A549 (cell line): Measurements from ENCODE around the gene SORCS3. TPM values are rescaled to one million over a fixed set of nuclear protein-coding genes. Genes with fewer than 3 reads are reported as not detected.

Experiments
- ATAC-seq, 2 experiments: fragments of 200-7000 bp in 1 of 2; fragments of >200 bp in 1 of 2; cut with Nextera tagmentation in 1 of 2; cut with Tn5 transposase in 1 of 2; 3 replicates each; pipeline versions ENCODE4 v1.8.0 to v1.9.1; 2018 to 2020; ENCODE audit warnings: mild to moderate bottlenecking in 1 of 2, moderate library complexity in 1 of 2
- CTCF ChIA-PET: fragments of 300-600 bp; sonication (Branson Sonifier 250); formaldehyde crosslinking; extraction: SDS; loops from one replicate; lab custom pipeline; 2021; ENCODE audit warnings: antibody characterized with exemption, inconsistent platforms; lab: Yijun Ruan, JAX
- POLR2A ChIA-PET: fragments of 350-600 bp; formaldehyde crosslinking; extraction: SDS; loops from one replicate; lab custom pipeline; 2021; ENCODE audit warnings: antibody characterized with exemption, inconsistent platforms; lab: Yijun Ruan, JAX
- DNase-seq, 2 experiments: peaks; one replicate each; pipeline versions ENCODE4 v3.0.0 to v3.0.0-alpha.2; 2011 to 2016; ENCODE audit warnings: low read depth in 1 of 2, low spot score in 1 of 2
- FAIRE-seq: peaks from 2 replicates; lab custom pipeline; 2011; peaks lifted over from hg19 to GRCh38; lab: Jason Lieb, UNC
- H3K27ac ChIP-seq, 2 experiments: fragments of >200 bp; sonication (Bioruptor Twin); formaldehyde crosslinking; 3 replicates each; pipeline ENCODE4 v1.5.1; 2016 to 2017
- H3K4me1 ChIP-seq: fragments of >200 bp; sonication (Bioruptor Twin); formaldehyde crosslinking; 3 replicates; pipeline ENCODE4 v1.6.1; 2016
- H3K4me2 ChIP-seq: fragments of >200 bp; sonication (Bioruptor Twin); formaldehyde crosslinking; 3 replicates; pipeline ENCODE4 v1.6.1; 2016
- H3K4me3 ChIP-seq: fragments of >200 bp; sonication (Bioruptor Twin); formaldehyde crosslinking; 3 replicates; pipeline ENCODE4 v1.5.1; 2016
- H3K9me3 ChIP-seq: fragments of >200 bp; sonication (Bioruptor Twin); formaldehyde crosslinking; 3 replicates; pipeline ENCODE4 v1.6.1; 2016
- CHD4 ChIP-seq: fragments of 200-600 bp; sonication (generic); IDR thresholded peaks from 2 replicates; pipeline ENCODE4 v1.6.1; 2016; ENCODE audit warnings: antibody characterized with exemption, mild to moderate bottlenecking, borderline replicate concordance
- CTCF ChIP-seq: fragments of >200 bp; sonication (Bioruptor Twin); formaldehyde crosslinking; IDR thresholded peaks from 3 replicates; pipeline ENCODE4 v1.5.1; 2016
- EHF ChIP-seq: fragments of 250-450 bp; sonication (Bioruptor Pico); IDR thresholded peaks from 2 replicates; pipeline ENCODE4 v1.5.0; 2020; ENCODE audit warnings: mild to moderate bottlenecking
- FOSL2 ChIP-seq, 2 experiments: fragments of 450-650 bp in 1 of 2; fragments of >200 bp in 1 of 2; sonication (Bioruptor Twin) in 1 of 2; formaldehyde crosslinking; IDR thresholded peaks; 2 replicates each; pipeline versions ENCODE4 v1.5.0 to v1.6.1; 2016 to 2020; ENCODE audit warnings: mild to moderate bottlenecking in 1 of 2, moderate library complexity in 1 of 2
- GATA3 ChIP-seq: IDR thresholded peaks from 2 replicates; pipeline ENCODE4 v1.6.1; 2012; ENCODE audit warnings: borderline replicate concordance
- HDAC2 ChIP-seq: fragments of 200-600 bp; sonication (generic); IDR thresholded peaks from 2 replicates; pipeline ENCODE4 v1.6.1; 2016
- HEYL ChIP-seq: fragments of 250-450 bp; sonication (Bioruptor Pico); IDR thresholded peaks from 2 replicates; pipeline ENCODE4 v1.8.0; 2021; ENCODE audit warnings: mild to moderate bottlenecking, moderate library complexity
- HMGXB4 ChIP-seq: fragments of 250-450 bp; sonication (Bioruptor Pico); IDR thresholded peaks from 2 replicates; pipeline ENCODE4 v1.5.0; 2021; ENCODE audit warnings: mild to moderate bottlenecking, moderate library complexity, borderline replicate concordance
- HOXB5 ChIP-seq: fragments of 250-450 bp; sonication (Bioruptor Pico); IDR thresholded peaks from 2 replicates; pipeline ENCODE4 v1.5.0; 2020; ENCODE audit warnings: mild to moderate bottlenecking, moderate library complexity
- JUN ChIP-seq, 2 experiments: fragments of >200 bp; sonication (Bioruptor Twin); formaldehyde crosslinking; IDR thresholded peaks; 2 replicates in 1 of 2; 3 replicates in 1 of 2; pipeline ENCODE4 v1.6.1; 2016 to 2017
- JUNB ChIP-seq: fragments of >200 bp; sonication (Bioruptor Twin); formaldehyde crosslinking; IDR thresholded peaks from 2 replicates; pipeline ENCODE4 v1.6.1; 2016
- KDM1A ChIP-seq: fragments of 200-600 bp; sonication (generic); IDR thresholded peaks from 2 replicates; pipeline ENCODE4 v1.6.1; 2016; ENCODE audit warnings: low read depth, mild to moderate bottlenecking
- PBX3 ChIP-seq: IDR thresholded peaks from 2 replicates; pipeline ENCODE4 v1.6.1; 2012
- PHF8 ChIP-seq: fragments of 200-600 bp; sonication (generic); IDR thresholded peaks from 2 replicates; pipeline ENCODE4 v1.6.1; 2016; ENCODE audit warnings: low read depth, mild to moderate bottlenecking, antibody characterized with exemption, moderate library complexity, borderline replicate concordance
- RAD21 ChIP-seq, 2 experiments: fragments of >200 bp in 1 of 2; sonication (Bioruptor Twin) in 1 of 2; formaldehyde crosslinking in 1 of 2; IDR thresholded peaks in 1 of 2; conservative IDR thresholded peaks in 1 of 2; 2 replicates in 1 of 2; 3 replicates in 1 of 2; pipeline ENCODE4 v1.6.1; 2012 to 2018; ENCODE audit warnings: inconsistent platforms in 1 of 2
- REST ChIP-seq: fragments of 200-600 bp; sonication (generic); IDR thresholded peaks from 2 replicates; pipeline ENCODE4 v1.6.1; 2016; ENCODE audit warnings: antibody characterized with exemption, mild to moderate bottlenecking, moderate library complexity
- TFCP2L1 ChIP-seq: fragments of 250-450 bp; sonication (Bioruptor Pico); IDR thresholded peaks from 2 replicates; pipeline ENCODE4 v1.5.0; 2021; ENCODE audit warnings: mild to moderate bottlenecking
- TP53 ChIP-seq: fragments of 250-450 bp; sonication (Bioruptor Pico); IDR thresholded peaks from 2 replicates; pipeline ENCODE4 v1.5.0; 2021; ENCODE audit warnings: mild to moderate bottlenecking, moderate library complexity
- ZC3H11A ChIP-seq: fragments of 450-650 bp; IDR thresholded peaks from 2 replicates; pipeline ENCODE4 v1.6.1; 2014; ENCODE audit warnings: antibody characterized with exemption, mild to moderate bottlenecking
- whole genome bisulfite sequencing: methylation state at CpG from one replicate; pipeline ENCODE4 v1.1.6; 2017; ENCODE audit errors: missing lambda C conversion rate; 5-methylcytosine and 5-hydroxymethylcytosine counted together
- polyA plus RNA-seq, 4 experiments: library from polyadenylated mRNA; depleted of rRNA in 3 of 4; stranded (reverse); fragments of >200 nt; fragmentation: RNase III in 1 of 4; extraction: RNeasy Plus Mini Kit Qiagen cat#74134 plus additional on column Dnase treatment in 1 of 4; gene quantifications; 2 replicates in 3 of 4; 3 replicates in 1 of 4; pipeline ENCODE4 v1.2.3, GENCODE V29; 2011 to 2017

SORCS3 gene
- polyA plus RNA-seq, 2 of the 4 experiments (the other 2 are of a cell fraction): not detected

- ATAC-seq: no peak
- no peak for DNase-seq
- Histone ChIP-seq H3K4me2 (no peak overlapping the region), H3K4me1 (no peaks in the 10 kb centered on the region), H3K4me3 (no peak overlapping the region), H3K27ac (no peak overlapping the region), H3K9me3 (no peaks in the 10 kb centered on the region)
- POLR2A ChIA-PET: no interaction called here
- no peak for TF ChIP-seq HDAC2
- TF ChIP-seq HOXB5 (CRISPR knock-in tag): no peak
- TF ChIP-seq CHD4: no peak
- no peak for TF ChIP-seq RAD21 (conservative IDR thresholded peaks at IDR 0.05 in 1 of 2, IDR thresholded peaks at IDR 0.05 in 1 of 2)
- no peak for TF ChIP-seq EHF (CRISPR knock-in tag)
- no peak for TF ChIP-seq PBX3
- no peak for TF ChIP-seq JUNB
- TF ChIP-seq PHF8: no peak
- no peak for TF ChIP-seq TP53 (CRISPR knock-in tag)
- TF ChIP-seq ZC3H11A: no peak
- TF ChIP-seq TFCP2L1 (CRISPR knock-in tag): no peak
- TF ChIP-seq GATA3: no peak
- no peak for TF ChIP-seq HEYL (CRISPR knock-in tag)
- no peak for TF ChIP-seq KDM1A
- TF ChIP-seq FOSL2 (IDR thresholded peaks at IDR 0.05): no peak
- no peak for TF ChIP-seq FOSL2 (CRISPR knock-in tag; IDR thresholded peaks at IDR 0.05)
- no peak for TF ChIP-seq JUN (IDR thresholded peaks at IDR 0.05)
- TF ChIP-seq HMGXB4 (CRISPR knock-in tag): no peak
- no peak for TF ChIP-seq CTCF
- no peak for TF ChIP-seq REST
- 4% methylated on average over 1 of the region's 1 CpG for WGBS
- CTCF ChIA-PET: interaction anchor here (1.4 kb wide), 1 partner anchor 10 kb away, joined by 5 read pairs; no protein-coding TSS in a partner anchor
- FAIRE-seq: no peak
These were observed 518.2 kb downstream of the SORCS3 start for GRCh38 chr10:105159268-105159667.
